HG02870 (cell line): Measurements from ENCODE around the gene CELF4.

Experiments
- ATAC-seq: cut with Tn5 transposase; IDR thresholded peaks from one replicate; pipeline ENCODE4 v1.9.1; 2021; ENCODE audit warnings: mild to moderate bottlenecking, moderate library complexity; ENCODE audit not compliant: unreplicated experiment

CELF4 gene

GRCh38 chr18:37395631-37396030 is 170.0 kb downstream of the CELF4 start:
- ATAC-seq, result no peak

GRCh38 chr18:37395138-37395537 is 170.5 kb downstream of the CELF4 start:
- no peak for ATAC-seq

GRCh38 chr18:37394610-37394965 is 171.0 kb downstream of the CELF4 start:
- ATAC-seq, result no peak

GRCh38 chr18:37393945-37394609 is 171.5 kb downstream of the CELF4 start:
- no peak for ATAC-seq

GRCh38 chr18:37393221-37393827 is 172.3 kb downstream of the CELF4 start:
- no peak for ATAC-seq

GRCh38 chr18:37392648-37393047 is 172.9 kb downstream of the CELF4 start:
- ATAC-seq, result peak; percentile 19

GRCh38 chr18:37391698-37392548 is 173.7 kb downstream of the CELF4 start:
- peak; percentile 39 for ATAC-seq

GRCh38 chr18:37391156-37391555 is 174.4 kb downstream of the CELF4 start:
- no peak for ATAC-seq

- ATAC-seq, result no peak
Measured at GRCh38 chr18:37390687-37391086, 174.9 kb downstream of the CELF4 start.

GRCh38 chr18:37389684-37390368 is 175.8 kb downstream of the CELF4 start:
- ATAC-seq, result no peak

- ATAC-seq, result no peak
Measured at GRCh38 chr18:37389041-37389440, 176.6 kb downstream of the CELF4 start.

- ATAC-seq, result no peak
Measured at GRCh38 chr18:37388413-37388812, 177.2 kb downstream of the CELF4 start.

- ATAC-seq, result no peak
Measured at GRCh38 chr18:37385846-37386778, 179.5 kb downstream of the CELF4 start.

GRCh38 chr18:37383846-37384595 is 181.6 kb downstream of the CELF4 start:
- ATAC-seq, result no peak

- no peak for ATAC-seq
Measured at GRCh38 chr18:37383036-37383785, 182.4 kb downstream of the CELF4 start.

- ATAC-seq, result no peak
Measured at GRCh38 chr18:37381554-37381953, 184.0 kb downstream of the CELF4 start.

GRCh38 chr18:37380546-37381110 is 185.0 kb downstream of the CELF4 start:
- ATAC-seq, result no peak

GRCh38 chr18:37378336-37379010 is 187.1 kb downstream of the CELF4 start:
- ATAC-seq, result no peak
